HG03196 (cell line): ENCODE measurements around the gene KLF7.

Experiments used
- ATAC-seq: cut with Tn5 transposase; IDR thresholded peaks from one replicate; pipeline ENCODE4 v1.9.1; 2021; ENCODE audit not compliant: unreplicated experiment

KLF7 gene

GRCh38 chr2:207097278-207097677 lies 68.5 kb downstream of the KLF7 start:
- ATAC-seq, result no peak

- ATAC-seq, result no peak
These were observed 69.8 kb downstream of the KLF7 start for GRCh38 chr2:207095963-207096362.

GRCh38 chr2:207093234-207093633 lies 72.5 kb downstream of the KLF7 start:
- ATAC-seq, result no peak

DNA sequence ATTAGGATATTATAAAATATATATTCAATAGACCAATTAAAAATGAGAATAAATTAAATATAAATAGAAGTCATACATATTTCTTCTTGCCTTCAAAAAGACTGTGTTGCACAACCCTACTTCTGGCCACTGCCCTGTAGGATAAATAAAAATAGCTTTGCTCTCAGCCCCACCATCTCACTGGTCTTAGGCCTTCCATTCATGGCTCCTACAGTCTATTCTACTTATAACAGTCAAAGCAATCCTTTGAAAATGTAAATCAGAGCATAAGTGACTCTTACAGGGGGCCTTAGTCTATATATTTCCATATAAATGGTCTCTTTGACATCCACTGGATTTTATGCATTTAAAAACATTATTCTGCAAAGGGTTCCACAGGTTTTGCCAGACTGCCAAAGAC lies 72.9 kb downstream of the KLF7 start:
- ATAC-seq, result no peak

- ATAC-seq, result no peak
These were observed 73.8 kb downstream of the KLF7 start for GRCh38 chr2:207091928-207092327.

DNA sequence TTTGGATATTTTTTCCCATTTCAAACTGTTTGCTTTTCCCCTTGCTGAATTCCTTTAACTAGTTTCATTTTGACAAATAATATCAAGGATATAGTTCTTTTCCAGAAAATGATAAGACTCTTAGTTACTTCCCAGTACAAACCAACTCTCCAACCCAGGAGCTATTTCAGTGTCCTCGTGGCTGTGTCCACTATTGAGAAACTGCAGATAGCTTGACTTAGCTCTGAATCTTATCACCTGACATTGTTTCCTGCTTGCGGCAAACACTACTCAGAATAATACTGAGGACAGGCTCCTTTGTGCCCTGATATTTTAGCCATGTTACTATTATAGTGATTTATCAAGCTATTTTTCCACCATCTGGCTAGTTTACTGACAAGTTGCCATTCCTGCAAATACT lies 74.6 kb downstream of the KLF7 start:
- no peak for ATAC-seq

DNA sequence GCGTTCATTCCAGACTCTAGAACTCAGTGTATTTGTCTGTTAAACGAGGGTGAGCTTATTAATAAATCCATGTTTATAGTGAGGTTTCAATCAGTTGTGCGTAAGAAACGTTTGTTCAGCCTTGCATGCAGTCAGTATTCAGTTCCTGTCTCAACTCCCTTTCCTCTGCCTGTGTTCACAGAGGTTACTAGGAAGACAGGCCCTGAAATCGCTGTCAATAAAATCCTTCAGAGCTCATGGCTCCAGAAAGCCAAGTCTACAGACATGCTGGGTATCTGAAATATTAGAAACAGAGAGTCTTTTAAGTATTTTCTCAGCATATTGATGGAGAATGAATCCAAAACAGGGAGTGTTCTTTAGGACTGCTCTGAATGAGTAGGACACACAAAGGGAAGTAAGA lies 75.4 kb downstream of the KLF7 start:
- ATAC-seq, result no peak

DNA sequence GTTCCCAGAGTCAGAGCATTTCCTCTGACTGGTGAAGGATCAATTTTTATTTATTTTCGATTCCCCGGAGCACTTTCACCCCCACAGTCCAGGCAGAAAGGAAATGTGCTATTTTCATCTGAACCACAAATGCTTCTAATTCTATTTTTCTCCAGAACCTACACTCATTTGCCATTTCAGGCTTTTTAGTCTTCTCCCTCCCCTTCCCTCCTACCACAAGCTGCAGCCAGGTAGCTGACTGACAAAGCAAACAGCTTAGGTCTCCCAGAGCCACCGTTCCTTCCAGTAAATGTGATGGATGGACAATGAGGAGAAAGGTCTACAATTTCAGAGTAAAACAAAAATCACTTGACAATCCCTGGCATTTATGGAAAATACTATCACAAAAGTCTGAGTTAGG lies 76.9 kb downstream of the KLF7 start:
- ATAC-seq, result no peak

GRCh38 chr2:207088276-207088675 lies 77.5 kb downstream of the KLF7 start:
- no peak for ATAC-seq

- ATAC-seq, result no peak
These were observed 78.5 kb downstream of the KLF7 start for GRCh38 chr2:207087046-207087902.

- no peak for ATAC-seq
These were observed 79.6 kb downstream of the KLF7 start for GRCh38 chr2:207086136-207086535.

DNA sequence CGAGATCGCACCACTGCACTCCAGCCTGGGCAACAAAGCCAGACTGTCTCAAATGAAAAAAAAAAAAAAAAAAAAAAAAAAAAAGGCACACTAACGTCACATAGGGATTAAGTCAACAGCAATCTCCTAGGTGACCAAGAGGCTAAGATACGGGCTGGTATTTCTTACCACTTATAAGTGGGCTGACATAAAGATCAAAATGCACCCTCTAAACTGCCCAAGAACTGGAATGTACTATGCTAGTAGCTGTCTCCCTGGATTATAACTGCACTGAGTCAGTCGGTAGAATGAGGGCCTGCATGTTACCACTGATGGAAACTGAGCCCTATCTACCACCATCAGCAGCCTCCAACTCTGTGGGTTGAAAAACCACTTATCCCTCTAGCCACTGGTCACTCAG lies 80.6 kb downstream of the KLF7 start:
- ATAC-seq, result no peak

GRCh38 chr2:207083361-207084110 lies 82.2 kb downstream of the KLF7 start:
- no peak for ATAC-seq

DNA sequence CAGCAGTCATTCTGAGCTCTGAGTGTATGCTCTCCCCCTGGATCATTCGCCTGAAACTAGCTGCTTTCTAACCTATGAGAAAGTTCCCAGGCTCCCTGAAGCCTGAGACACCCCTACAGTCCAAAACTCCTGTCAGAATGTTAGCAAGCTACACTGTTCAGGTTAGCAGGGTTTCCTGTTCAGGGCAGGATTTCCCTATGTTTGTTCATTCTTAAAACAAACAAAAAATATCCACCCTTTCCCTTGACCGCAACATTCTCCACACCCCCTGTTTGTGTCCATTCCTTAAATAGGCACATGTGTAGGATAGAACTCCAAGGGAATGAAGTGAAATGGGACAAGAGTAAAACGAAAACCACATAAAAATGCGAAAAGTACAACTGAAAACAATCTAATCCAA lies 83.1 kb downstream of the KLF7 start:
- ATAC-seq, result no peak

DNA sequence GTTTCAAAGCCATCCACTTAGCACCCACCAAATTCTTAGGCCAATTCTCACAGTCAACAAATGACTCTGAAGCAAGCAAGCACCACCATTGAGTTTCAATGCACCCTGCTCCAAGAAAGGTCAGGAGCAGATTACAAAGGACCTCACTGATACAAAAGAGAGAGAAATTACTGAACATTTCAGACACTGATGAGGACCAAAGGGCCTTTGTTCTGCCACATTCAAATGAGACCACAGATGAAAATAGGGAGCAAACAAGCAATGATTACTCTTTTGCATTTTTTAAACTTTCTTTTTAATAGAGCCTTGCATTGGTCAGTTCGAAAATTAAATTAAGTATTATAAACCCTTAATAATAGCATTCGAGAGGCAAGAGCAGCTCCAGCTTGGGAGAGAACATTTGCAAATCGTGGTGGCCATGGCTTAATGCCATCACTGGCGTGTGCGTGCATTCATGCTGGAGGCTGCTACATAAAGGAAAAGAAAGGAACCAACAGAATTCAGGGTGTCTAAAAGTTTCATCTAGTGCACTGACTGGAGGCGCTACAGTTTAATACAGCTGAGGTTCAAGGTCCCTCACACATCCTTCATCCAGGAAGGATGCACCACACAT lies 87.5 kb downstream of the KLF7 start:
- no peak for ATAC-seq

DNA sequence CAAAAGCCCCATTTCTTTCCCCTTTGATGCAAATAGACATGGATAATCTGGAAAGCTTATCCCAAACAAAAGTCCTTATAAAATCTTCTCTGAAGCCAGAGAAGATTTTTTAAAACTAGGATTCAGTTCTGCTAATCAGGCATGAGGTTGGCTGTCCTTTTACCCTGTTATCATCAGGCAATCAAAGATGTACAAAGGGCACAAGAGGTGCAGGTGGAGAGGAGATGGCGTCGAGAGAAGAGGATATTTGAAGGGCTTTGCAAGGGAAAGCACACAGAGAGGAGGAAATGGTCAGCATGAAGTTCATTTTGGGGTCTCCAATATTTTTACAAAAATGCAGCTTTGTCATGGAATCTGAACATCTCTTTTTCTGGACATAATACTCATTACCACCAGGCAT lies 88.5 kb downstream of the KLF7 start:
- ATAC-seq, result no peak

- no peak for ATAC-seq
These were observed 90.3 kb downstream of the KLF7 start for GRCh38 chr2:207075456-207075855.

- ATAC-seq, result peak; percentile 53
These were observed 91.7 kb downstream of the KLF7 start for GRCh38 chr2:207073801-207074678.

GRCh38 chr2:207073412-207073800 lies 92.3 kb downstream of the KLF7 start:
- no peak for ATAC-seq

GRCh38 chr2:207072571-207072970 lies 93.2 kb downstream of the KLF7 start:
- no peak for ATAC-seq

DNA sequence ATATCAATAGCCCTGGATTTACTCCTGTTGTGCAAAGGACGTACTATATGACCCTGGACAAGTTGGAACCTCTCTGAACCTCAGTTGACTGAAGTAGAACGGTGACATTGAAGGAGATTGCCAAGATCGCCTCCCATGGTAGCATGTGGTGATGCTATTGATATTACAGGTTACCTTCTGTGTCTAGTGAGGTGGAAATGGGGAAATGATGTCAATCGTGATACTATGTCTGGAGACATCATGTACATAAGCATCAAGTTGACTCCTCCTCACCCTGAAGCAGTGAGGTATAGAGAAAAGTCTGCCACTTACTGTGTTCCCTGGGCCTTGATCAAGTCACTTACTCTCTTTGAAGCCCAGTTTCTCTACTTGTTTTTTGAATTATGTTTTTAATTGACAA lies 93.9 kb downstream of the KLF7 start:
- no peak for ATAC-seq
